Measurements from ENCODE around the gene FOXP1.

The FOXP1 gene

GRCh38 chr3:71395927-71396695 lies 187.4 kb downstream of the FOXP1 start:
- Histone ChIP-seq H3K4me3 (ENCODE audit: insufficient read depth, low read length, poor library complexity, severe bottlenecking) (no peak overlapping the region), H3F3A (ENCODE audit: insufficient read depth) (peaks cover 13% of the 10 kb centered on the region), H3K9me3 (ENCODE audit: insufficient read depth, low read length) (no peaks in the 10 kb centered on the region), H3K27me3 (ENCODE audit: low read length) (no peaks in the 10 kb centered on the region), H3K79me2 (ENCODE audit: insufficient read depth, low read length) (no peaks in the 10 kb centered on the region), H3K36me3 (ENCODE audit: low read length) (no peaks in the 10 kb centered on the region), H3K4me2 (ENCODE audit: low read depth, low read length, poor library complexity, severe bottlenecking) (no peak overlapping the region), H2AFZ (ENCODE audit: low read depth, low read length, severe bottlenecking) (no peak overlapping the region), H3K9ac (ENCODE audit: low read length) (no peak overlapping the region), H4K20me1 (ENCODE audit: low read depth, low read length) (no peaks in the 10 kb centered on the region), H3K27ac (ENCODE audit: low read depth, low read length) (no peak overlapping the region), H3K9me2 (replicated peaks; ENCODE audit: insufficient read depth, low read length) (no peaks in the 10 kb centered on the region)
- TF ChIP-seq EZH2phosphoT487 (conservative IDR thresholded peaks at IDR 0.05; ENCODE audit: low read length), result no peak
- no peak for TF ChIP-seq CTCF (IDR thresholded peaks at IDR 0.05; ENCODE audit: insufficient read depth, low read length, poor library complexity, severe bottlenecking)

- H3K4me3 ChIP-seq (ENCODE audit: insufficient read depth, low read length, poor library complexity, severe bottlenecking), result no peak overlapping the region
Measured at GRCh38 chr3:71395470-71395869, 188.1 kb downstream of the FOXP1 start.

DNA sequence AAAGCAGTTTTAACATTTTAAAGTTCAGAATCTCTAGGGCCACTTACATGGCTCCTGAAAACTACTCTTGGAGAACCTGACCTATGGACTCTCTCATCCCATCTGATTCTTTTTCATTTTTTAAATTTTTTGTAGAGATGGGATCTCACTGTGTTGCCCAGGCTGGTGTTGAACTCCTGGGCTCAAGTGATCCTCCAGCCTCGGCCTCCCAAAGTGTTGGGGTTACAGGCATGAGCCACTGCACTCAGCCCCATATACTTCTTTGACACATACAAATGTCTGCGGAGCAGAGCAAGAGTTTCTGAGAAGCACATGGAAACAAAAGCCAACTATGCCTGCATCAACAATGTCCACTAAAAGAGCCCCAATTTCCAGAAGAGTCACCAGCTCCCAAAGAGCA lies 189.8 kb downstream of the FOXP1 start:
- no peaks in the 10 kb centered on the region for H3K9me2 ChIP-seq (replicated peaks; ENCODE audit: insufficient read depth, low read length)
- peaks cover 18% of the 10 kb centered on the region for H3F3A ChIP-seq (ENCODE audit: insufficient read depth)
- TF ChIP-seq EZH2phosphoT487 (conservative IDR thresholded peaks at IDR 0.05; ENCODE audit: low read length), result no peak
- H4K20me1 ChIP-seq (ENCODE audit: low read depth, low read length), result no peaks in the 10 kb centered on the region
- no peak overlapping the region for H2AFZ ChIP-seq (ENCODE audit: low read depth, low read length, severe bottlenecking)
- no peak overlapping the region for H3K27ac ChIP-seq (ENCODE audit: low read depth, low read length)
- no peaks in the 10 kb centered on the region for H3K9me3 ChIP-seq (ENCODE audit: insufficient read depth, low read length)
- no peaks in the 10 kb centered on the region for H3K36me3 ChIP-seq (ENCODE audit: low read length)
- H3K27me3 ChIP-seq (ENCODE audit: low read length), result no peaks in the 10 kb centered on the region
- H3K4me2 ChIP-seq (ENCODE audit: low read depth, low read length, poor library complexity, severe bottlenecking), result no peak overlapping the region
- H3K79me2 ChIP-seq (ENCODE audit: insufficient read depth, low read length), result no peaks in the 10 kb centered on the region
- no peak overlapping the region for H3K4me3 ChIP-seq (ENCODE audit: insufficient read depth, low read length, poor library complexity, severe bottlenecking)
- no peak overlapping the region for H3K9ac ChIP-seq (ENCODE audit: low read length)

More at GRCh38 chr3:71395470-71395869, 188.1 kb downstream of the FOXP1 start:
- Histone ChIP-seq H3K79me2 (ENCODE audit: insufficient read depth, low read length) (no peaks in the 10 kb centered on the region), H3F3A (ENCODE audit: insufficient read depth) (peaks cover 13% of the 10 kb centered on the region), H3K9ac (ENCODE audit: low read length) (no peak overlapping the region), H3K27me3 (ENCODE audit: low read length) (no peaks in the 10 kb centered on the region), H3K27ac (ENCODE audit: low read depth, low read length) (no peak overlapping the region), H4K20me1 (ENCODE audit: low read depth, low read length) (no peaks in the 10 kb centered on the region), H3K9me3 (ENCODE audit: insufficient read depth, low read length) (no peaks in the 10 kb centered on the region), H3K4me2 (ENCODE audit: low read depth, low read length, poor library complexity, severe bottlenecking) (no peak overlapping the region), H3K36me3 (ENCODE audit: low read length) (no peaks in the 10 kb centered on the region), H3K9me2 (replicated peaks; ENCODE audit: insufficient read depth, low read length) (no peaks in the 10 kb centered on the region), H2AFZ (ENCODE audit: low read depth, low read length, severe bottlenecking) (no peak overlapping the region)
- TF ChIP-seq EZH2phosphoT487 (conservative IDR thresholded peaks at IDR 0.05; ENCODE audit: low read length) (no peak), CTCF (IDR thresholded peaks at IDR 0.05; ENCODE audit: insufficient read depth, low read length, poor library complexity, severe bottlenecking) (no peak)

DNA sequence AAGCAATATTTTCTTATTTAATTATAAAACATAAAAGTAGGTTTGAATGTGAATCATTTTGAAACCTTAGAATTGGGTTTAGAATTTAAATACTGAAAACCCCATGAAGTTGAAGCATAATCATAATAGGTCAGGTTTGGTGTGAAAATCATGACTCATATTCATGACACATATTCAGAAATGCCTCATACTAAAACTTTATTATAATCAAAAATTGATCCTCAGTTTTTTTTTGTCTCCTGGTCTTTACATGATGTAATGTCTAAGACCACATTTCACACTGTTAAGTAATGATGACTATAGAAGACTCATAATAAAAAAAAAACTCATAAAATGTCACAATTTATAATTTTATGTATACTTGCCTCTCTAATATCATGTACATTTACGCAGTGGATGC lies 190.4 kb downstream of the FOXP1 start:
- H3K27ac ChIP-seq (ENCODE audit: low read depth, low read length), result peak overlapping the region; percentile 86; the same call in 1 of the 2 replicates

More for the DNA sequence above, 190.4 kb downstream of the FOXP1 start:
- Histone ChIP-seq H3K4me2 (ENCODE audit: low read depth, low read length, poor library complexity, severe bottlenecking) (peak overlapping the region; percentile 67), H4K20me1 (ENCODE audit: low read depth, low read length) (no peaks in the 10 kb centered on the region), H3K9me2 (replicated peaks; ENCODE audit: insufficient read depth, low read length) (no peaks in the 10 kb centered on the region), H3K4me3 (ENCODE audit: insufficient read depth, low read length, poor library complexity, severe bottlenecking) (no peak overlapping the region), H3K9me3 (ENCODE audit: insufficient read depth, low read length) (no peaks in the 10 kb centered on the region), H3K9ac (ENCODE audit: low read length) (no peak overlapping the region), H2AFZ (ENCODE audit: low read depth, low read length, severe bottlenecking) (no peak overlapping the region), H3F3A (ENCODE audit: insufficient read depth) (peaks cover 18% of the 10 kb centered on the region), H3K79me2 (ENCODE audit: insufficient read depth, low read length) (no peaks in the 10 kb centered on the region), H3K36me3 (ENCODE audit: low read length) (no peaks in the 10 kb centered on the region), H3K27me3 (ENCODE audit: low read length) (no peaks in the 10 kb centered on the region)
- TF ChIP-seq EZH2phosphoT487 (conservative IDR thresholded peaks at IDR 0.05; ENCODE audit: low read length) (no peak), CTCF (IDR thresholded peaks at IDR 0.05; ENCODE audit: insufficient read depth, low read length, poor library complexity, severe bottlenecking) (no peak)

Data from SU-DHL-6 (cell line).